OCI-LY1 (cell line): ENCODE measurements around the gene YBX2.

ENCODE experiments used
- H2AFZ ChIP-seq: fragments of 200-600 bp; sonication (generic), shearing (Covaris generic); 2 replicates; pipeline ENCODE4 v1.6.0; 2014; ENCODE audit warnings: antibody characterized with exemption, mild to moderate bottlenecking, low read length
- H3F3A ChIP-seq: fragments of 200-600 bp; sonication (generic), shearing (Covaris generic); 2 replicates; pipeline ENCODE4 v1.6.0; 2014; ENCODE audit warnings: mild to moderate bottlenecking, antibody characterized with exemption, low read length, moderate library complexity; ENCODE audit not compliant: insufficient read depth
- H3K27ac ChIP-seq: fragments of 200-600 bp; sonication (generic); 2 replicates; pipeline ENCODE4 v1.5.1; 2014; ENCODE audit warnings: low read length, mixed run types, mild to moderate bottlenecking, low read depth; ENCODE audit not compliant: poor library complexity, severe bottlenecking
- H3K27me3 ChIP-seq: fragments of 200-600 bp; sonication (generic); 2 replicates; pipeline ENCODE4 v1.6.0; 2014; ENCODE audit warnings: antibody characterized with exemption, mild to moderate bottlenecking, low read length, moderate library complexity; ENCODE audit not compliant: insufficient read depth
- H3K36me3 ChIP-seq: fragments of 200-600 bp; sonication (generic); 2 replicates; pipeline ENCODE4 v1.6.1; 2014; ENCODE audit warnings: mild to moderate bottlenecking, antibody characterized with exemption, low read length, moderate library complexity, mixed read lengths; ENCODE audit not compliant: insufficient read depth
- H3K4me1 ChIP-seq: fragments of 200-600 bp; sonication (generic); 2 replicates; pipeline ENCODE4 v1.5.1; 2014; ENCODE audit warnings: mild to moderate bottlenecking, low read length, moderate library complexity; ENCODE audit not compliant: insufficient read depth, severe bottlenecking
- H3K4me2 ChIP-seq: fragments of 200-600 bp; sonication (generic), shearing (Covaris generic); 2 replicates; pipeline ENCODE4 v1.6.1; 2014; ENCODE audit warnings: low read length
- H3K4me3 ChIP-seq: fragments of 200-600 bp; sonication (generic); 2 replicates; pipeline ENCODE4 v1.5.1; 2014; ENCODE audit warnings: low read length, low read depth, mild to moderate bottlenecking, mixed read lengths; ENCODE audit not compliant: poor library complexity, severe bottlenecking
- H3K79me2 ChIP-seq: fragments of 200-600 bp; shearing (Covaris generic); 2 replicates; pipeline ENCODE4 v1.6.1; 2016; ENCODE audit warnings: mixed run types, low read length, mixed read lengths; ENCODE audit not compliant: insufficient read depth
- H3K9ac ChIP-seq: fragments of 200-600 bp; sonication (generic), shearing (Covaris generic); 2 replicates; pipeline ENCODE4 v1.6.1; 2014; ENCODE audit warnings: mild to moderate bottlenecking, low read length, mixed read lengths
- H3K9me2 ChIP-seq: fragments of 200-600 bp; sonication (generic), shearing (Covaris generic); 2 replicates; pipeline ENCODE4 v1.6.1; 2014; ENCODE audit warnings: low read depth, mild to moderate bottlenecking, low read length, mixed read lengths
- H3K9me3 ChIP-seq: fragments of 200-600 bp; shearing (Covaris generic); 2 replicates; pipeline ENCODE4 v1.6.1; 2014; ENCODE audit warnings: low read length, mixed read lengths
- H4K20me1 ChIP-seq: fragments of 200-600 bp; sonication (generic), shearing (Covaris generic); 2 replicates; pipeline ENCODE4 v1.6.0; 2016; ENCODE audit warnings: mild to moderate bottlenecking, low read length; ENCODE audit not compliant: insufficient read depth
- EZH2 ChIP-seq: fragments of 200-600 bp; sonication (generic), shearing (Covaris generic); IDR thresholded peaks from 2 replicates; pipeline ENCODE4 v1.8.0; 2017; ENCODE audit warnings: borderline replicate concordance, mixed run types, mild to moderate bottlenecking, antibody characterized with exemption, low read length, moderate library complexity, mixed read lengths
- TF ChIP-seq, protein P1 (sequence below): fragments of 200-600 bp; sonication (generic), shearing (Covaris generic); IDR thresholded peaks from 2 replicates; pipeline ENCODE4 v1.5.1; 2017; ENCODE audit warnings: mild to moderate bottlenecking, antibody characterized with exemption, low read length, moderate library complexity, mixed read lengths

YBX2 gene

DNA sequence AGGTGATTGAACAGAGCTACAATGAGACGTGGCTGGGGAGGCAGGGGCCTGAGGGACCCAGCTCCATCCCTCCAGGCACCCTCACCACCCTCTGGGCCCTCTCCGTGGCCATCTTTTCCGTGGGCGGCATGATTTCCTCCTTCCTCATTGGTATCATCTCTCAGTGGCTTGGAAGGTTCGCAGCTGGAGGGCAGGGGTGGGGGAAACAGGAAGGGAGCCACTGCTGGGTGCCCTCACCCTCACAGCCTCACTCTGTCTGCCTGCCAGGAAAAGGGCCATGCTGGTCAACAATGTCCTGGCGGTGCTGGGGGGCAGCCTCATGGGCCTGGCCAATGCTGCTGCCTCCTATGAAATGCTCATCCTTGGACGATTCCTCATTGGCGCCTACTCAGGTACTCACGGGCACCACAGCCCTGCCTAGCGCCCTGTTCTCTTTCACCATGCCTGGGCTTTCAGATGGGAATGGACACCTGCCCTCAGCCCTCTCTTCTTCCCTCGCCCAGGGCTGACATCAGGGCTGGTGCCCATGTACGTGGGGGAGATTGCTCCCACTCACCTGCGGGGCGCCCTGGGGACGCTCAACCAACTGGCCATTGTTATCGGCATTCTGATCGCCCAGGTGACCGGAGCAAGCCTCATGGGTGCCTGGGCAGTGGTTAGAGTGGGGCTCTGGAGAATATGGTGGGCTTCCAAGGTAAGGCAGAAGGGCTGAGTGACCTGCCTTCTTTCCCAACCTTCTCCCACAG is 10.8 kb downstream of the YBX2 start:
- Histone ChIP-seq H3K27me3 (peaks cover 12% of the 10 kb centered on the region), H3K36me3 (no peaks in the 10 kb centered on the region), H3K4me3 (no peak overlapping the region), H3K4me2 (no peak overlapping the region), H4K20me1 (no peaks in the 10 kb centered on the region), H3K9ac (no peak overlapping the region), H3K79me2 (no peaks in the 10 kb centered on the region), H2AFZ (no peak overlapping the region), H3K9me2 (no peaks in the 10 kb centered on the region), H3F3A (no peaks in the 10 kb centered on the region), H3K9me3 (no peaks in the 10 kb centered on the region), H3K4me1 (peaks cover 15% of the 10 kb centered on the region), H3K27ac (no peak overlapping the region)
- TF ChIP-seq, protein P1, sequence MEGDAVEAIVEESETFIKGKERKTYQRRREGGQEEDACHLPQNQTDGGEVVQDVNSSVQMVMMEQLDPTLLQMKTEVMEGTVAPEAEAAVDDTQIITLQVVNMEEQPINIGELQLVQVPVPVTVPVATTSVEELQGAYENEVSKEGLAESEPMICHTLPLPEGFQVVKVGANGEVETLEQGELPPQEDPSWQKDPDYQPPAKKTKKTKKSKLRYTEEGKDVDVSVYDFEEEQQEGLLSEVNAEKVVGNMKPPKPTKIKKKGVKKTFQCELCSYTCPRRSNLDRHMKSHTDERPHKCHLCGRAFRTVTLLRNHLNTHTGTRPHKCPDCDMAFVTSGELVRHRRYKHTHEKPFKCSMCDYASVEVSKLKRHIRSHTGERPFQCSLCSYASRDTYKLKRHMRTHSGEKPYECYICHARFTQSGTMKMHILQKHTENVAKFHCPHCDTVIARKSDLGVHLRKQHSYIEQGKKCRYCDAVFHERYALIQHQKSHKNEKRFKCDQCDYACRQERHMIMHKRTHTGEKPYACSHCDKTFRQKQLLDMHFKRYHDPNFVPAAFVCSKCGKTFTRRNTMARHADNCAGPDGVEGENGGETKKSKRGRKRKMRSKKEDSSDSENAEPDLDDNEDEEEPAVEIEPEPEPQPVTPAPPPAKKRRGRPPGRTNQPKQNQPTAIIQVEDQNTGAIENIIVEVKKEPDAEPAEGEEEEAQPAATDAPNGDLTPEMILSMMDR, result no peak
- TF ChIP-seq EZH2, result no peak

DNA sequence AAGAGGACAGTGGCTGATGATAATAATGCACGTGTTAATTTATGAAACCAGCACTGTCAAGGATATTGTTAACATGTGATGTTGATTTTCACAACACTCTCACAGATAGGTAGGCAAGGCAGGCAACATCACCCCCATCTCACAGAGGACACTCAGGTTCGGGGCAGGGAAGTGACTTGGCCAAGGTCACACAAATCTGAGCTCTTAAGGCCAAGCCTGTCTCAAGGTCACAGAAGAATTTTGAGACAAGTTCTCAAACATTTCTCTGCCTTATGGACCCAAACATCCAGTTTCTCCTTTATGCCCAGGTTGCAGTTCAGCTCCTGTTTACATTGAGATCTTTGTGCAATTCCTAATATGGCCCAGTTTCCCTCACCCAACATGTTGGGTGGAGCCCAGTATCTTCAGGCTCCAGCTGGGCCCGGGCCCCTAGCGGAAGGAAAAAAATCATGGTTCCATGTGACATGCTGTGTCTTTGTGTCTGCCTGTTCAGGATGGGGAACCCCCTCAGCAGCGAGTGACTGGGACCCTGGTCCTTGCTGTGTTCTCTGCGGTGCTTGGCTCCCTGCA is 11.6 kb downstream of the YBX2 start:
- Histone ChIP-seq H3K4me1 (peaks cover 15% of the 10 kb centered on the region), H3F3A (no peaks in the 10 kb centered on the region), H3K4me3 (no peak overlapping the region), H3K79me2 (no peaks in the 10 kb centered on the region), H3K27me3 (0 out of 2 replicates have a peak, but pooled peaks cover 7% of the 10 kb centered on the region), H2AFZ (no peak overlapping the region), H3K4me2 (no peak overlapping the region), H3K27ac (no peak overlapping the region), H3K9me2 (no peaks in the 10 kb centered on the region), H3K36me3 (no peaks in the 10 kb centered on the region), H4K20me1 (no peaks in the 10 kb centered on the region), H3K9ac (no peak overlapping the region), H3K9me3 (no peaks in the 10 kb centered on the region)
- TF ChIP-seq, protein P1, result no peak

DNA sequence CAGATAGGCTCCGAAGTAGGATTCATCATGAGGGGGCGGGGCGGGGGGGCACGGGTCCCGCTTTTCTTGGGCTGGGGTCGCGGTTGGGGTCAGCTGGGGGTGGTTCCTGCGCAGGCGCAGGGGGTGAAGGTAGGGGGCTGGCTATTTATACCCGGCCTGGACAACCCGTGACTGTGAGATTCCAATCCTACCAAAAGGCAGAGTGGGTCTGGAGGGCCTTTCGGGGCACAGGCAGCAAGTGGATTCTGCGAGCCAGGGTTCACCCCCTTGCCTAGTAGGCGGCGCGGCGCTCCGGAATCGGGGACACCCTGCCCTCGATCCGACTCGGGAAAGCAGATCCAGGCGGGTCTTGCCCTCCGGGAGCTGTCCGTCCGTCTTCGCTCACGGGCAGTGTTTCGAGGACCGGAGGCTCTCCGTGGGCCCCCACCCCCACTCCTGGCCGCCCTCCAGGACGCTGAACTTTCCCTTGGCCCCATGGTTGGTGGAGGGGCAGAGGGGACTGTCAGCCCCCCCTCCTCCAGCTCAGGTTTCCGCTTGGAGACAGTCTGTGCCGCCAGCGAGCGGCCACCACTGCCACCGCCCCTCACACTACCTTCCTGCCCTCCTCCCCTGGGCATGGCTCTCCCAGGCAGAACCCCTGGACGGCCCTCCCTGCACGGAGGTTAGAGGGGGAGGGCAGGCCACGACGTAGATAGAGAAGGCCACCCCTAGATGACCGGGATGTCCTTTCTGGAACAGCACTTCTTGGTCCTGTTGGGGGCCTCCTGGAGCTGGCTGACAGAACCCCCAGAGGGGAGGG is 12.3 kb downstream of the YBX2 start:
- H3K4me1 ChIP-seq, result peaks cover 15% of the 10 kb centered on the region
- H3K9me3 ChIP-seq, result no peaks in the 10 kb centered on the region
- no peaks in the 10 kb centered on the region for H4K20me1 ChIP-seq
- TF ChIP-seq EZH2, result no peak
- TF ChIP-seq, protein P1, result no peak
- no peak overlapping the region for H3K27ac ChIP-seq
- H3K27me3 ChIP-seq, result 0 out of 2 replicates have a peak, but pooled peaks cover 7% of the 10 kb centered on the region
- no peaks in the 10 kb centered on the region for H3F3A ChIP-seq
- no peak overlapping the region for H3K9ac ChIP-seq
- H3K36me3 ChIP-seq, result no peaks in the 10 kb centered on the region
- H3K4me2 ChIP-seq, result peak overlapping the region; percentile 80
- no peak overlapping the region for H2AFZ ChIP-seq
- H3K9me2 ChIP-seq, result no peaks in the 10 kb centered on the region
- H3K79me2 ChIP-seq, result no peaks in the 10 kb centered on the region
- H3K4me3 ChIP-seq, result peak overlapping the region; percentile 53
